GM19238 (cell line): ENCODE data around the gene CFAP100.

Experiments used
- DNase-seq: peaks from one replicate; pipeline ENCODE4 v3.0.0; 2011; ENCODE audit warnings: low spot score; ENCODE audit not compliant: insufficient read length

The CFAP100 gene

GRCh38 chr3:126399351-126399735 lies 4.6 kb downstream of the CFAP100 start:
- DNase-seq: peak; percentile 19

- DNase-seq: no peak
Observed at GRCh38 chr3:126399756-126400155, 5.0 kb downstream of the CFAP100 start.

DNA sequence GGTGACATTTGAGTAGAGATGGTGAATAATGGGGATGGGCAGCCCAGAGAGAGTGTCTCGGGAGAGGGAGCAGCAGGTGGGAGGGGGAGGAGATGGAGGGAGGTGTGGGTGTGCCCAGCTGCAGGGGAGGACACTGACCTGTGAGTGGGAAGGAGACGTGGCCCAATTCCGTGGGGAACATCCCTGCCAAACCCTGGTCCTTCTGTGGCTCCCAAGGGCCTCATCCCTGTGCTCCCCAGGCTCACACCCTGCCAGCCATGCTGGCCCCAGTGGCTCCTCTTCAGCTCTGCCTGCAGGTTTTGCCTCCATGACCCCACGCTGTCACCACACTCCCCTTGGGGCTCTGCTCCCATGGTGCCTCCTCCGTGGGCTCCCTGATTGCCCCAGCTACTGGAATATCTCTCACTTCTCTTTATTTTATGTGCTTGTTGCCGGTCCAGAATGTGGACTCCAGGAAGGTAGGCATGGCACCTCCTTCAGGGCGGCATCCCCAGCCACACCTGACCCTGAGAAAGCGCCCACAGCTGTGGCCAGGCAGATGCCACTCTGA lies 7.0 kb downstream of the CFAP100 start:
- no peak for DNase-seq

GRCh38 chr3:126402178-126402577 lies 7.5 kb downstream of the CFAP100 start:
- no peak for DNase-seq

DNA sequence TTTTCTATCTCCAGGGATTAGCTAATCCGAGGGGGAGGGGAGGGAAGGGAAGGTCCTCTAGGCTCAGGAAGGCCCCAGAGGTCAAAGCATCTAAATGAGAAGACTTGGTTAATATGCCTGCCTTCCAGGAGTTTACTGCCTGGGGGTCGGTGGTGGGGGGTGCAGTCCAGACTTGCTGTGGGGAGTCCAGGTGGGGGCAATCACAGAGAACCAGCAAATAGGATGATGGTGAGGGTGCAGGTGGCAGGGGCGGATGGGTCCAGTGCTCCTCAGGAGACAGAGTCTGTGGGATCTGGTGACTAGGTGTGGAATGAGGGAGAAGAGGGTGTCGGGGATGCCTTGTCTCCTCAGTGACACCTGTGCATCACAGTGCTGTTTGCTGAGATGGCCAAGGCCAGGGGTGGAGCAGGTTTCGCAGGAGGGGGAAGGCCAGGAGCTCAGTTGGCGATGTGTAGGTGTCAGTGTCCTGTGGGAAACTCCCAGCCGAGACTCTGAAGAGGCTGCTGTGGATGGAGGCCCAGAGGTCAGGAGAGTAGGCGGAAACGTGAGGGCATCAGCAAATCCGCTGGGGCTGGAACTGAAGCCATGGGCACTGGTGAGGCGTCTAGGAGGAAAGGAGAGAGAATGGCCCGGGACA lies 8.1 kb downstream of the CFAP100 start:
- no peak for DNase-seq

DNA sequence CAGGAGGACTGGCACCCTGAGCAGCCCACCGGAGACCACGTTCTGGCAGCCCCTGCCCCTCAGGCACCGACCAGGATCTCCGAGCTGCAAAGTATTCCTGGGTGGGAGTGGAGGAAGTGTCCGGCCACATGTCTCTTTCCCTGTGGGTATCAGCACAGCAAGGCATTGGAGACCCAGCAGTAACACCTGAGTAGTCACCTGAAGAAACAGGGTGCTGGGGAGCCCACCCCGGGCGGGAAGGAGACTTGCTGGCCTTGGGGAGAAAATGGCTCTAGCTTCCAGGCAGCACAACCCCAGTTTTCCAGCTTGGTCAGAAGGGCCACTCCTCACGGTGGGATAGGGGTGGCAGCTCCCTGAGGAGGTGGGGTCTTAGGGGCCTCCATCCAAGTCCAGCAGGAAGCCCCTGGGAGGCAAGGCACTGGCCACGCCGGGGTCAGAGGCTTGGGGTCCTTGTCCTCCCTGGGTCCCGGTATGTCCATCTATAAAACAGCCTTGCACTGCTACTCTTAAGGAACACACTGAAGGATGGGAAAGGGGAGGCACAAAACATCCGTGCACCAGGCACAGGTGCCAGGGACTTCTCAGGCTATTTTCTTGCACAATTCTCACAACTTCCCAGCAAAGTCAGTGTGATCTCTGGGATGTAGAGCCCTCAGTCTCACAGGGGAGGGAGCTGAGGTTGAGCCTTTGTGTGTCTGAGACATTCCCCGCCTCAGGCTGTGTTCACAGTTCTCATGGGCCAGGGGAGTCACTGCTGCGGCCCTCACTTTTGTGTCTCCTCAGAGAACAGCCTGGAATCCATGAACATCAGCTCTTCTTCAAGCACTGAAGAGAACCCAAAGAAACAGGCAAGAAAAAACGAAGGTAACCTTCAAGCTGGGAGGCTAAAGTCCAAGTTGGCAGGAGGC lies 11.9 kb downstream of the CFAP100 start:
- DNase-seq: no peak

DNA sequence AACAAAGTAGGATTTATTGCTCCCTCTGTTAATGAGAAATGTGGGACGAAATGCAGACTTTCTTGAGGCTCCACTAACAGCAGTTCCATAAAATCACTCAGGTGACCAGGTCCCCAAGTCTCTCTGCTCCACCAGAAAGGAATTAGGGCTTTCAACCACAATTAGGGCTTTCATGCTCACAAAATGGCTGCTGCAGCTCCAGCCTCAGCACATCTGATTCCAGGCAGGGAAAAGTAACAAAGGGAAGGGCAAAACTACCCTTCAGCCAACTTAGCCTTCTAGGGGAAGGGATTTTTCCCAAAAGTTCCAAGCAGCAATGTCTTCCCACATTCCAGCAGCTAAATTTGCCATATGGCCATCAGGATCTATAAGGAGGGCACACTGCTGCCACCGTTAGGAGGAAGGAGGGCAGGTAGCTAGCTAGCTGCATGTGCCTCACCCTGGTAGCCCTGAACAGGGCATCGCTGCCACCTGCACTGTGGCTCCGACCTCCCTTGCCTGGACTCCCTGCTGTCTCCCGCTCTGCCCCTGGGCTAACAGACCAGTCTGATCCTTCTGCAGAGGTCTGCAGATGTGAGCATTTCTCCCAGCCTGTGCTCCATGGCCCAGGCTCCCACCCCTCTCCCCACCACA lies 12.8 kb downstream of the CFAP100 start:
- no peak for DNase-seq

- DNase-seq: no peak
Observed at GRCh38 chr3:126408099-126408498, 13.4 kb downstream of the CFAP100 start.

- DNase-seq: no peak
Observed at GRCh38 chr3:126412841-126413692, 18.4 kb downstream of the CFAP100 start.

DNA sequence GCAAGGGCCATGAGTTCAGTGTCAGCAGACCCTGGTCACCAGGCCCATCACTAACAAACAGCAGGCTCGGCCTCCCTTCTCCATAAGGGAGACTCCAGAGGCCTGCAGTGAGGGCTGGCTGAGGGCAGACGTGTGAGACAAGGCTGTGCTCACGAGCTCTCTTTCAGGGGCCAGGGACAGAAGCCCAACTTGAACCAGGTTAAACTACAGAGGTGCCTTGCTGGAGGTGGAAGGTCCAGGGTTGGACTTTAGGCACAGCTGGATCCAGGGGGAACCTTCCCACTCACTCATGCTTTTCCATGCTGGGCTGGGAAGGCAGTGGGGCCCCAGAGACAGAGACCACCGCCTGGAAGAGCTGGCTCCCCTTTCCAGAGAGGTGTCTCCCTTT lies 19.0 kb downstream of the CFAP100 start:
- DNase-seq: no peak

- DNase-seq: no peak
Observed at GRCh38 chr3:126414406-126414805, 19.7 kb downstream of the CFAP100 start.

DNA sequence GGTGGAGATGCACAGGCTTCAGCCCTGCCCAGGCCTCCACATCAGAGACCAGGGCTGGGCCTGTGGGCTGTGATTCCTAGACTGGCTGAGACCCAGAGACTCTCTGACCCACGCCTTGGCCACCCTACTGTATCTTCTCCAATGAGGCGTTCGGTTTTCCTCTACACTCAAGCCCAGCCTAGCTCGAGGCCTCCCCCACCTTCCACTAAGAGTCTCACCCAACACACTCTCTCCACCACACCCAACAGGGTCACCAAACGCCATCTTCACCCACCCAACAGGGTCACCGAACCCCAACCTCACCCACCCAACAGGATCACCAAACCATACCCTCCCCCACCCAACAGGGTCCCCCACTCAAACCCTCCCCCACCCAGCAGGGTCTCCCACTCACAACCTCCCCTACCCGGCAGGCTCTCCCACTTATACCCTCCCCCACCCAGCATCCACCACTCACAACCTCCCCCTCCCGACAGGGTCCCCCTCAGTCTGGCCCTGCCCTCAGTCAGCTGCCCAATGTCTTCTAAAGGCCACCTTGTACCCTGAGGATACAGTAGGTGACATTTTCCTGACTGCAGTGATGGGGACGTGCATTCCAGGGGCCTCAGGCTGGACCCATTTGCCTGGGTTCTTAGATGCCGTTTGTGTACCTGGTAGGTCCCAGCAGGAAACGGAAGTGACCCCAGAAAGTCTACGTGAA lies 20.4 kb downstream of the CFAP100 start:
- no peak for DNase-seq

DNA sequence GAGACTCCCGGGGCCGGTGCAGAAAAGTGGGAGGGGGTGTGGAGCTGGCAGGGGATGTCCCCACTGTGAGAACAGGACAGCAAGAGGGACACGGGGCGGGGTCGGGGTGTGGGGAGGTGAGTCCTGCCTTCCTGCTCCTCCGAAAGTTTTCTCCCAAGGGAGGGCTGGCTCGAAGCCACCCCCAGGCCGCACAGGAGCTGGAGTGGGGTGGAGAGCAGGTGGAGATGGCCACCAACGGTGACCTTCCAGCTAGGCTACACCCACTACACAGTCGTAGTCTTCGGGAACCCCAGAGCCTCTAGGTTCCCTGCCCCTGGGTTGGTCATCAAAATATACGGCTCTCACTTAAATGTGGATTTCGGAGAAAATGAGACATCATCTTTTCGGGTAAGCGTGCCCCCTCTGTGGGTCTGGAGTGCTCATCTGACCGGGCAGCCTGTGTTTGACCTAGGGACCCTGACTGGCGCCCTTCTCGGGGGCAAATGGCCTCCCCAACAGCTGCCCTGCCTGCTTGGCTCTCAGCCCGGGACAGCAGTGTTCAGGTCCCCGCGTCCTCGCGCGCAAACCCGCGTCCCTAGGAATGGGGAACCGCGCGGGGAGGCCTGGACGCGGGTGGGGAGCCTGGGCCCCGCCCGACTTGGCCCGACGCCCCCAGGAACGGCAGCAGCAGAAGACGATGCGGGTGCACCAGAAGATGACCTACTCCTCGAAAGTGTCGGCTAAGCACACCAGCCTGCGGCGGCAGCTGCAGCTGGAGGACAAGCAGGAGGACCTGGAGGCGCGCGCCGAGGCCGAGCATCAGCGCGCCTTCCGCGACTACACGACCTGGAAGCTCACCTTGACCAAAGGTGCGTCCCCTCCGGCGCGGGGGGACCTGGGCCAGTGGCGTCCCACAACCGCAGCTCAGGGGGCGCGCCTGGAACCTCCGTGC lies 21.2 kb downstream of the CFAP100 start:
- DNase-seq: no peak

DNA sequence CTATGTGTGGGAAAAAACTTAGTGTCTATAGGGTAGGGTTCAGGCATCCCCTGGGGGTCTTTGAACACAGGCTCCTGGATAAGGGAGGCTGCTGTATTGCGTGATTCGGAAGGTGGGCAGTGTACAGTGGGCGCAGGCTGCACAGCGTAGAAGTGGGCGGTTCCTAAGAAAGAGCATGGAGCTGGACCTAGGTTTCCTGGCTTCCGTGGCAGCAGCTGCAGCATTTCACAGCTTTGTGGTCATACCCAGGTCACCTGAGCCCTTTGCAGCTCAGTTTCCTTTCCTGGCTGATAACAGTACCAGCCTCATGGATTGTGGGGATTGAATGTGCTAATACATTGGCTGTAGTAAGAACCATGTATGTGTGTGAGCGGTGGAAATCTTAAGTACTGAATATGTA lies 22.2 kb downstream of the CFAP100 start:
- DNase-seq: no peak

- no peak for DNase-seq
Observed at GRCh38 chr3:126417515-126417914, 22.8 kb downstream of the CFAP100 start.

DNA sequence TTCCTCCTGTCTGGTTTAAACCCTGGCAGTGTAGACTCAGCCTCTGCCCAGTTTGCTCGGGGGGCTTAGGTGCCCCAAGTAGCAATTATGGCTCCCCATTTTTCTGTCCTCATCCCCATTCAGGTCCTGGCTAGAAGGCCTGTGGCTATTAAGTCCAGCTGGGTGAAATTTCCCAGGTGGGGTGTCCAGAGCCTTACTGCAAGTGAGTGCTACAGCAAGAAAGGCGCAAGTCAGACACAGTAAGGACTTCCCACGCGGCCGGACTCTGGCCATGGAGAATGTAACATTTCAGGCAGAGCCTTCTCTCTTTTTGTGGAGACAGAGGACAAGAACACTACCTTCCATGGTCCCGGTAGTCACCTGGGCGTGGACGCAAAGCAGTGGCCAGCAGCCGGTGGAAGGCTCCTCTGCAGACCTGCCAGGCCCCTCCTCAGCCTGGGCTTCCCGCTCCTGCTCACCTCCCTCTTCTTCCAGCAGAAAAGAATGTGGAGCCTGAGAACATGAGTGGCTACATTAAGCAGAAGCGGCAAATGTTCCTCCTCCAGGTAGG lies 23.3 kb downstream of the CFAP100 start:
- DNase-seq: no peak

GRCh38 chr3:126418661-126419131 lies 24.0 kb downstream of the CFAP100 start:
- DNase-seq: no peak

DNA sequence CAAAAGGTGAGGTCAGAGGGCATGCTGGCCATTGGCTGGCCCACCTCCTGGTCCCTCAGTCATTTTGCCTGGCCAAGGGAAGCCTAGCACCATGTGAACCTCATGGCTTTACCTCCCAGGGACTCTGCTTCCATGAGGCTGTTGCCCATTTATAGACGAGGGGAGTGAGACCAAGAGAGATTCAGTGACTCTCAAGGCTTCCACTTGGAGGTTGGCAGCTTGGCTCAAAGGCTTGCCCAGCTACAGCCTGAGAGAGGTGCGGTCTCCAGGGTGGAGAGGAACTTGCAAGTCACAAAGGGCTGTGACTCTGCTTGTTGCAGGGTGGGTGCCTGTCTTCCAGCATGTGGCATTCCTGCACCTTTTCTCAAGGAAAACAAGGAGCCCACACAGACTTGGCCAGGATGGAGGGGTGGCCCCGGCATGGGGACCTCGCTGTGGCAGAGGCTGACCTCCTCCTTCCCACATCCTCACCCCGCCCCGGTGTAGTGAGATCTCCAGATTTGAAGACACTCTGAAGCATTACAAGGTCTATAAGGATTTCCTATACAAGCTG lies 24.5 kb downstream of the CFAP100 start:
- DNase-seq: no peak
